Tongue (tissue), 2 donors: Measurements from ENCODE around the gene CCSER1. TPM values are rescaled to one million over a fixed set of nuclear protein-coding genes. Genes with fewer than 3 reads are reported as not detected.
A peak's percentile ranks its signal among the peaks of the same experiment; 100 is the strongest.

Experiments
- DNase-seq: peaks from one replicate; pipeline ENCODE4 v3.0.0-alpha.2; 2015
- total RNA-seq: library from RNA; depleted of rRNA; stranded (reverse); fragments of >200 nt; gene quantifications from one replicate; pipeline ENCODE4 v1.2.3, GENCODE V29; 2014

The CCSER1 gene
- total RNA-seq, 1 donor from 2014 or later: 19.9 TPM

GRCh38 chr4:90960433-90960832 lies 833.2 kb downstream of the CCSER1 start:
- no peak for DNase-seq

GRCh38 chr4:90960840-90961239 lies 833.6 kb downstream of the CCSER1 start:
- DNase-seq: no peak

GRCh38 chr4:90970021-90970420 lies 842.8 kb downstream of the CCSER1 start:
- DNase-seq: no peak

GRCh38 chr4:90977726-90978125 lies 850.5 kb downstream of the CCSER1 start:
- no peak for DNase-seq

- DNase-seq: no peak
These were observed 852.4 kb downstream of the CCSER1 start for GRCh38 chr4:90979556-90979955.

- no peak for DNase-seq
These were observed 855.6 kb downstream of the CCSER1 start for GRCh38 chr4:90982813-90983212.

- DNase-seq: no peak
These were observed 863.1 kb downstream of the CCSER1 start for GRCh38 chr4:90990284-90990683.

- no peak for DNase-seq
These were observed 865.0 kb downstream of the CCSER1 start for GRCh38 chr4:90992213-90992612.

GRCh38 chr4:90994851-90995574 lies 867.8 kb downstream of the CCSER1 start:
- DNase-seq: peak; percentile 17

- no peak for DNase-seq
These were observed 868.8 kb downstream of the CCSER1 start for GRCh38 chr4:90995996-90996395.

GRCh38 chr4:90996813-90997212 lies 869.6 kb downstream of the CCSER1 start:
- DNase-seq: no peak

GRCh38 chr4:91015861-91016260 lies 888.7 kb downstream of the CCSER1 start:
- DNase-seq: no peak

GRCh38 chr4:91019513-91019912 lies 892.3 kb downstream of the CCSER1 start:
- no peak for DNase-seq

- DNase-seq: no peak
These were observed 898.3 kb downstream of the CCSER1 start for GRCh38 chr4:91025241-91026148.

- DNase-seq: no peak
These were observed 901.0 kb downstream of the CCSER1 start for GRCh38 chr4:91028228-91028627.

- no peak for DNase-seq
These were observed 904.6 kb downstream of the CCSER1 start for GRCh38 chr4:91031761-91032160.

- DNase-seq: no peak
These were observed 905.7 kb downstream of the CCSER1 start for GRCh38 chr4:91032725-91033445.

GRCh38 chr4:91035276-91035675 lies 908.1 kb downstream of the CCSER1 start:
- DNase-seq: no peak

GRCh38 chr4:91037951-91038350 lies 910.8 kb downstream of the CCSER1 start:
- DNase-seq: no peak

GRCh38 chr4:91057871-91058270 lies 930.7 kb downstream of the CCSER1 start:
- DNase-seq: no peak

GRCh38 chr4:91058345-91058744 lies 931.2 kb downstream of the CCSER1 start:
- no peak for DNase-seq

GRCh38 chr4:91064157-91064853 lies 937.1 kb downstream of the CCSER1 start:
- DNase-seq: peak; percentile 75
